ENCODE measurements around the gene SPG11. TPM values are rescaled to one million over a fixed set of nuclear protein-coding genes. Genes with fewer than 3 reads are reported as not detected.

The SPG11 gene
- total and polyA plus RNA-seq, 10 of the 15 experiments (the other 5 are each of a cell fraction or from before 2014, with no cell fraction given) = 22.1 to 85.1 (median 47.2) TPM

- Histone ChIP-seq H3K27ac (ENCODE audit: control insufficient read depth, insufficient read depth) (no peak overlapping the region), H3K9ac (ENCODE audit: control insufficient read depth, insufficient read depth, low read length) (no peak overlapping the region), H3K4me1 (ENCODE audit: control insufficient read depth, insufficient read depth, low read length) (no peaks in the 10 kb centered on the region), H3K36me3 (ENCODE audit: control insufficient read depth in 2 of 2, insufficient read depth in 2 of 2, low read length in 1 of 2) (no peaks in the 10 kb centered on the region), H3K4me3 (no peak overlapping the region), H2AFZ (ENCODE audit: control insufficient read depth, low read depth, low read length) (no peak overlapping the region), H3K79me2 (ENCODE audit: control insufficient read depth, insufficient read depth, low read length) (no peaks in the 10 kb centered on the region), H3K4me2 (ENCODE audit: control insufficient read depth, insufficient read depth) (no peak overlapping the region), H4K20me1 (ENCODE audit: control insufficient read depth, insufficient read depth) (no peaks in the 10 kb centered on the region), H3K27me3 (replicated peaks in 1 of 2; ENCODE audit: control insufficient read depth in 2 of 2, insufficient read depth in 2 of 2, low read length in 1 of 2) (no peaks in the 10 kb centered on the region; a peak in 1 of 4 replicates), H3K9me3 (replicated peaks; ENCODE audit: control insufficient read depth, insufficient read depth, low read length) (no peaks in the 10 kb centered on the region)
- ChIA-PET SMC1A (ENCODE audit: uncharacterized antibody, unreplicated experiment) (interaction anchor here (0.7 to 1.8 kb wide), 3 partner anchors 16 to 43 kb away, joined by 3 to 5 read pairs (median 5); partner anchors contain the start of genes B2M, PATL2 and SPG11), RAD21 (ENCODE audit: unreplicated experiment) (interaction anchor here (1.3 to 2.6 kb wide), 2 partner anchors 16 to 31 kb away, joined by 3 to 13 read pairs; partner anchors contain the start of genes B2M, PATL2 and SPG11), CTCF (interaction anchor here (1.2 to 2.4 kb wide), 4 partner anchors 10 to 42 kb away, joined by 4 to 8 read pairs (median 6); partner anchors contain the start of gene TRIM69), POLR2A (interaction anchor here (0.6 to 1.8 kb wide), 3 partner anchors 29 to 119 kb away, joined by 4 to 6 read pairs (median 5); partner anchors contain the start of gene TRIM69)
- no TSS peak for BruUV-seq (replicated peaks)
- no peak for ATAC-seq
- intact Hi-C loops (cut with micrococcal nuclease; ENCODE audit: unreplicated experiment) (no loop called here), in situ Hi-C loops (cut with MboI) (no loop called here)
- DNase-seq (ENCODE audit: low read depth, low spot score) = no peak
- no peak for TF ChIP-seq NR2F1 (conservative IDR thresholded peaks at IDR 0.05)
- TF ChIP-seq YY1 (IDR thresholded peaks at IDR 0.05; ENCODE audit: low read depth, low read length) = 0 out of 2 replicates have a peak, but pooled peaks have one; percentile 39
- no peak for FAIRE-seq
- WGBS (ENCODE audit: insufficient coverage, insufficient replicate concordance, low lambda C conversion rate, missing lambda C conversion rate) = 97% methylated on average over 3 of the region's 3 CpGs
Measured at GRCh38 chr15:44695294-44695693, 31.8 kb upstream of the SPG11 start.

DNA sequence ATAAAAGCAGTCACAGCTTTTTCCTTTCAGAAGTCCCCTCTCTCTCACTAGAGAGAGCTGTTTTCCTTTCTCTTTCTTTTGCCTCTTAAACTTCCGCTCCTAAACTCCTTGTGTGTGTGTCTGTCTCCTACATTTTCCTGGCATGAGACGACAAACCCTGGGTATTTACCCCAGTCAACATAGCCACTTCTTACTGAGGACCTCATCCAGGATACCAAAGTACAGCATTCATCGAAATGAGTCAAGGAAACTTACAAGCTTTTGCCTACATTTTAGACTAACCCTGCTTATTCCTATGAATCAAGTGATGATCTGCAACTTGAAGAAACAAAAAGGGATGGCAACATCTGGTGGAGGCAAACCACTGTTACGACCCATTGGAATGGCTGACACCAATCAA, 31.0 kb upstream of the SPG11 start:
- no peak overlapping the region for H3K4me2 ChIP-seq (ENCODE audit: control insufficient read depth, insufficient read depth)
- no peak overlapping the region for H3K27ac ChIP-seq (ENCODE audit: control insufficient read depth, insufficient read depth)
- no peaks in the 10 kb centered on the region; a peak in 1 of 4 replicates for H3K27me3 ChIP-seq (replicated peaks in 1 of 2; ENCODE audit: control insufficient read depth in 2 of 2, insufficient read depth in 2 of 2, low read length in 1 of 2)
- ChIA-PET POLR2A (interaction anchor here (1.5 to 1.8 kb wide), 2 partner anchors 28 to 42 kb away, joined by 4 to 5 read pairs; partner anchors contain the start of gene TRIM69), RAD21 (ENCODE audit: unreplicated experiment) (no interaction called here), CTCF (no interaction called here), SMC1A (ENCODE audit: uncharacterized antibody, unreplicated experiment) (interaction anchor here (1.4 kb wide), 1 partner anchor 17 kb away, joined by 5 read pairs; the partner anchor contains the start of genes B2M and PATL2)
- H3K9me3 ChIP-seq (replicated peaks; ENCODE audit: control insufficient read depth, insufficient read depth, low read length) = no peaks in the 10 kb centered on the region
- H4K20me1 ChIP-seq (ENCODE audit: control insufficient read depth, insufficient read depth) = no peaks in the 10 kb centered on the region
- FAIRE-seq = no peak
- H3K4me1 ChIP-seq (ENCODE audit: control insufficient read depth, insufficient read depth, low read length) = no peaks in the 10 kb centered on the region
- WGBS (ENCODE audit: insufficient coverage, insufficient replicate concordance, low lambda C conversion rate, missing lambda C conversion rate) = 80% methylated on average over 4 of the region's 4 CpGs
- no peaks in the 10 kb centered on the region for H3K79me2 ChIP-seq (ENCODE audit: control insufficient read depth, insufficient read depth, low read length)
- no peak overlapping the region for H3K4me3 ChIP-seq
- intact Hi-C loops (cut with micrococcal nuclease; ENCODE audit: unreplicated experiment) (no loop called here), in situ Hi-C loops (cut with MboI) (no loop called here)
- BruUV-seq (replicated peaks) = no TSS peak
- DNase-seq (ENCODE audit: low read depth, low spot score) = no peak
- H2AFZ ChIP-seq (ENCODE audit: control insufficient read depth, low read depth, low read length) = no peak overlapping the region
- H3K9ac ChIP-seq (ENCODE audit: control insufficient read depth, insufficient read depth, low read length) = no peak overlapping the region
- no peak for ATAC-seq
- H3K36me3 ChIP-seq (ENCODE audit: control insufficient read depth in 2 of 2, insufficient read depth in 2 of 2, low read length in 1 of 2) = no peaks in the 10 kb centered on the region
- TF ChIP-seq KLF5 (IDR thresholded peaks at IDR 0.05; ENCODE audit: partially characterized antibody) (no peak), BCLAF1 (IDR thresholded peaks at IDR 0.05) (no peak), PKNOX1 (IDR thresholded peaks at IDR 0.05) (no peak), PAX5 (IDR thresholded peaks at IDR 0.05; ENCODE audit: borderline replicate concordance, low read depth, low read length) (no peak), EP300 (IDR thresholded peaks at IDR 0.05; ENCODE audit: borderline replicate concordance in 1 of 2, control insufficient read depth in 1 of 2, low read depth in 2 of 2, low read length in 2 of 2) (no peak), ZNF384 (IDR thresholded peaks at IDR 0.05; ENCODE audit: borderline replicate concordance, low read depth, low read length) (no peak), NRF1 (conservative IDR thresholded peaks at IDR 0.05; ENCODE audit: low read depth, low read length) (no peak)
- TF ChIP-seq, protein P1, sequence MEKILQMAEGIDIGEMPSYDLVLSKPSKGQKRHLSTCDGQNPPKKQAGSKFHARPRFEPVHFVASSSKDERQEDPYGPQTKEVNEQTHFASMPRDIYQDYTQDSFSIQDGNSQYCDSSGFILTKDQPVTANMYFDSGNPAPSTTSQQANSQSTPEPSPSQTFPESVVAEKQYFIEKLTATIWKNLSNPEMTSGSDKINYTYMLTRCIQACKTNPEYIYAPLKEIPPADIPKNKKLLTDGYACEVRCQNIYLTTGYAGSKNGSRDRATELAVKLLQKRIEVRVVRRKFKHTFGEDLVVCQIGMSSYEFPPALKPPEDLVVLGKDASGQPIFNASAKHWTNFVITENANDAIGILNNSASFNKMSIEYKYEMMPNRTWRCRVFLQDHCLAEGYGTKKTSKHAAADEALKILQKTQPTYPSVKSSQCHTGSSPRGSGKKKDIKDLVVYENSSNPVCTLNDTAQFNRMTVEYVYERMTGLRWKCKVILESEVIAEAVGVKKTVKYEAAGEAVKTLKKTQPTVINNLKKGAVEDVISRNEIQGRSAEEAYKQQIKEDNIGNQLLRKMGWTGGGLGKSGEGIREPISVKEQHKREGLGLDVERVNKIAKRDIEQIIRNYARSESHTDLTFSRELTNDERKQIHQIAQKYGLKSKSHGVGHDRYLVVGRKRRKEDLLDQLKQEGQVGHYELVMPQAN (conservative IDR thresholded peaks at IDR 0.05) = no peak
